Cerebellar cortex (tissue), 1 donor: Measurements from ENCODE around the gene PHKG1.
"Not testable (repeated sequence)": the region's sequence is repeated elsewhere in the genome, so short reads cannot be mapped to it uniquely, and the experiment has no call there.

Source experiments
- DNase-seq: peaks from one replicate; pipeline ENCODE4 v3.0.0-alpha.2; 2015; ENCODE audit warnings: low spot score

The PHKG1 gene

DNA sequence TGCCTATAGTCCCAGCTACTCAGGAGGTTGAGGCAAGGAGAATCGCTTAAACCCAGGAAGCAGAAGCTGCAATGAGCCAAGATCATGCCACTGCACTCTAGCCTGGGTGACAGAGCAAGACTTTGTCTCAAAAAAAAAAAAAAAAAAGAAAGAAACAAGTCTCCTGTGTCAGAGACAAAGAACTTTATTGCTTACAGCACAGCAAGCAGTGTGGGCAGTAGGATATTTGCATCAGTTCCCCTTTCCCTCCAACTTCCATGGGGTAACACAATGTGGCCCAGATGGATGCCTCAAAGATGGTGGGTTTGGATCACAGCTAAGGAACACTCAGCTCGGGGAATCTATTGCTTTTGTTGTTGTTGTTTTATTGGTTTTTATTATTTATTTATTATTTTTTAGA lies 47.0 kb downstream of the PHKG1 start:
- not testable (repeated sequence) for DNase-seq

DNA sequence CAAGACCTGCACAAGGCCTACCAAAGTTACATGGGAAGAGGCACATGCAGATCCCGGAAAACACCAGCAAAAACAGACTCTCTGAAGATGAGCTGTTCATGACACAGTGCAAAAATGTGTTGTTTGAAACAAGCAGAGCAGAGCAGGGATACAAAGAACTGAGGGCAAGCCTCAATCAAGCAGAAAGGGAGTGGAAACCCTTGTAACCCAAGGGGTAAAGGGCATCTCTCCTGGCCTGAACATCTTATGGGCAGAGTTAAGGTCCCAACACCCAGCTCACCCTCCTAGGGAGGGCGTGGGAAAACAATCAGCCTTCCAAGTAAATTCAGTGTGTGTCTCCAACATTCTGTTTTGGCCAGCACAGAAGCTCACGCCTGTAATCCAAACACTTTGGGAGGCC lies 52.0 kb downstream of the PHKG1 start:
- no peak for DNase-seq

DNA sequence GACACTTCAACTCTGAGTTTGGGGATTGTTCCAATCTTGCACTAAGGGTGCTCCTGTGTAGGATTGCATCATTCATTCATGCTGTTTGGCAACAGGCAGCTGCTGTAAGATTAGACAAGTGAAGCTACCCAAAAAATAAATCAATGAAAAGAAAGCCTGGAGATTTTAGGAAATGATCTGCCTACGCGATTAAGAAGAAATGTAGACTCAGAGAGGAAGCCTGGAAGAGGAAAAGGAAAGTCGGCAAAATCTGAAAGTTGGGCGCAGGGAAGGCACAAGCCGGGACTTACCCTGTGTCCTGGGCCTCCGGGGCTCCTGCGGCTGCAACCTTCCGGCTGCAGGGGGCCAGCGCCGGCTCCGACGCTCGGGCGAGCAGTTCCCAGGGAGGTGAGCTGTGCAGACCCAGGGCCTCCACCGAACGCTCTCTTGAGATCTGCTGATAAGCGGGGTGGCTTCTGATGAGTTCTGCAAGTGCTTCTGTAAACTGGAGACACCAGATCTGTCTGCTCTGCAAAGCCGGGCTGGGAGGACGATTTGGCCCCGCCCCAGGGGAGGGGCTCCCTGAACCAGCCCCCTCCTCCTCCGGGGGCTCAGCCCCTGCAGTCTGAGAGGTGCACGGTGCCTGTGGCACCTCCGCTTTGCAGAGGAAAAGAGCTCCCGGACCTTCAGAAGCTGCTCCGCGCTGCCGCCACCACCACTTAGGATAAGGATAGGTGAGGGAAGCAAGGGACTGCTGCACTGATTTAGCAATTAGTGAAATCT lies 58.9 kb downstream of the PHKG1 start:
- peak; percentile 83 for DNase-seq

DNA sequence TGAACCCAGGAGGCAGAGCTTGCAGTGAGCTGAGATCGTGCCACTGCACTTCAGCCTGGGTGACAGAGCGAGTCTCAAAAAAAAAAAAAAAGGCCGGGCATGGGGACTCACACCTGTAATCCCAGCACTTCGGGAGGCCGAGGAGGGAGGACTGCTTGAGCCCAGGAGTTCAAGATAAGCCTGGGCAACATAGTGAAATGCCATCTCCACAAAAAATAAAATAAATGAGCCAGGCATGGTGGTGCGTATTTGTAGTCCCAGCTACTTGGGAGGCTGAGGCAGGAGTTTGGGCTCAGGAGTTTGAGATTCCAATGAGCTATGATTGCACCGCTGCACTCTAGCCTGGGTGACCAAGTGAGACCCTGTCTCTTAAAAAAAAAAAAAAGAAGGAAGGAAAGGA lies 60.2 kb downstream of the PHKG1 start:
- DNase-seq = not testable (repeated sequence)

DNA sequence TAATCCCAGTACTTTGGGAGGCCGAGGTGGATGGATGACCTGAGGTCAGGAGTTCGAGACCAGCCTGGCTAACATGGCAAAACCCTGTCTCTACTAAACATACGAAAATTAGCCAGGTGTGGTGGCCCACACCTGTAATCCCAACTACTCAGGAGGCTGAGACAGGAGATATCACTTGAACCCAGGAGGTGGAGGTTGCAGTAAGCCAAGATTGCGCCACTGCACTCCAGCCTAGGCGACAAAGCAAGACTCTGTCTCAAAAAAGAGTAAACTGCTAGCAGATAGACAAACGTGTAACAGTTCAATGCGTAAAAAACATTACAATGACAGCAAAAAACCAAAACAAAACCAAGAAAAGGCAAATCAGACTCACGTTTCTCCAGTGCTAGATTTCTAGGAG lies 61.2 kb downstream of the PHKG1 start:
- not testable (repeated sequence) for DNase-seq

DNA sequence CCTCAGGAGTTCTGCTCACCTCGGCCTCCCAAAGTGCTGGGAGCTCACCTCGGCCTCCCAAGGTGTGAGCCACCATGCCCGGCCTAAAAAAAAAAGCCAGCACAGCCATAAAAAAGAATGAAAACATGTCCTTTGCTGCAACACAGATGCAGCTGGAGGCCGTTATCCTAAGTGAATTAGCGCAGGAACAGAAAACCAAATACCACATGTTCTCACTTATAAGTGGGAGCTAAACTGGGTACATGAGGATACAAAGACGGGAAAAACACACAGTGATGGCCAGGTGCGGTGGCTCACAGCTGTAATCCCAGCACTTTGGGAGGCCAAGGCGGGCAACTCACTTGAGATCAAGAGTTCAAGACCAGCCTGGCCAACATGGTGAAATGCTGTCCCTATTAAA lies 62.4 kb downstream of the PHKG1 start:
- DNase-seq = no peak
